ENCODE results near the gene SLC43A1. TPM values are rescaled to one million over a fixed set of nuclear protein-coding genes. Genes with fewer than 3 reads are reported as not detected.

SLC43A1 gene
- total RNA-seq, 1 experiment from 2014 or later, result 11.8 TPM

GRCh38 chr11:57527056-57527631, 11.6 kb upstream of the SLC43A1 start (continued):
- TF ChIP-seq ATF3 (IDR thresholded peaks at IDR 0.05) (no peak), JUND (IDR thresholded peaks at IDR 0.05) (no peak), SP1 (IDR thresholded peaks at IDR 0.05; ENCODE audit: low read depth) (no peak)

GRCh38 chr11:57523419-57523818, 7.9 kb upstream of the SLC43A1 start:
- Histone ChIP-seq H3K9ac (ENCODE audit: low read length) (no peak overlapping the region), H3K36me3 (ENCODE audit: control insufficient read depth in 1 of 2, insufficient read depth in 2 of 2, low read length in 2 of 2) (peaks cover under 1% of the 10 kb centered on the region in 2 experiments; a peak in 1 of 4 replicates), H3K4me1 (ENCODE audit: control insufficient read depth in 1 of 2, insufficient read depth in 2 of 2, low read length in 2 of 2) (peaks cover 0 to 2% of the 10 kb centered on the region in 2 experiments; a peak in 1 of 4 replicates), H3K27me3 (ENCODE audit: insufficient read depth, low read length) (no peaks in the 10 kb centered on the region), H3K9me2 (ENCODE audit: insufficient read depth) (no peaks in the 10 kb centered on the region), H2AFZ (ENCODE audit: low read depth, low read length, poor library complexity, severe bottlenecking) (no peak overlapping the region), H3K4me2 (ENCODE audit: low read length) (no peak overlapping the region), H3K79me2 (ENCODE audit: insufficient read depth, low read length) (peaks cover 5% of the 10 kb centered on the region; the same call in 1 of the 2 replicates), H3K4me3 (replicated peaks in 1 of 2; ENCODE audit: low read depth in 1 of 2, low read length in 2 of 2) (no peak overlapping the region), H3K27ac (ENCODE audit: low read depth, low read length) (no peak overlapping the region), H3K9me3 (ENCODE audit: control insufficient read depth in 1 of 2, insufficient read depth in 1 of 2, low read depth in 1 of 2, low read length in 2 of 2) (no peaks in the 10 kb centered on the region), H4K20me1 (ENCODE audit: insufficient read depth) (no peaks in the 10 kb centered on the region)
- CTCF ChIA-PET, result no interaction called here
- ATAC-seq, result no peak
- POLR2A ChIA-PET, result interaction anchor here (1.7 kb wide), 1 partner anchor 65 kb away, joined by 4 read pairs; no protein-coding TSS in a partner anchor
- DNase-seq (ENCODE audit: low read depth, low spot score), result no peak
- TF ChIP-seq SP1 (IDR thresholded peaks at IDR 0.05; ENCODE audit: low read depth) (no peak), POLR2AphosphoS5 (IDR thresholded peaks at IDR 0.05; ENCODE audit: low read depth, low read length) (no peak), CTCF (IDR thresholded peaks at IDR 0.05 in 2 of 3, conservative IDR thresholded peaks at IDR 0.05 in 1 of 3; ENCODE audit: borderline replicate concordance in 1 of 3, insufficient read depth in 1 of 3, low read depth in 2 of 3, low read length in 2 of 3) (no peak)
- RAD21 ChIA-PET (ENCODE audit: low non-redundant PET in 1 of 2, low total read pairs in 2 of 2, uncharacterized antibody in 2 of 2, unreplicated experiment in 2 of 2), result no interaction called here
- intact Hi-C loops (cut with micrococcal nuclease), result no loop called here
- no TSS peak for BruUV-seq (replicated peaks)
